ENCODE measurements around the gene COX6A2.

COX6A2 gene

DNA sequence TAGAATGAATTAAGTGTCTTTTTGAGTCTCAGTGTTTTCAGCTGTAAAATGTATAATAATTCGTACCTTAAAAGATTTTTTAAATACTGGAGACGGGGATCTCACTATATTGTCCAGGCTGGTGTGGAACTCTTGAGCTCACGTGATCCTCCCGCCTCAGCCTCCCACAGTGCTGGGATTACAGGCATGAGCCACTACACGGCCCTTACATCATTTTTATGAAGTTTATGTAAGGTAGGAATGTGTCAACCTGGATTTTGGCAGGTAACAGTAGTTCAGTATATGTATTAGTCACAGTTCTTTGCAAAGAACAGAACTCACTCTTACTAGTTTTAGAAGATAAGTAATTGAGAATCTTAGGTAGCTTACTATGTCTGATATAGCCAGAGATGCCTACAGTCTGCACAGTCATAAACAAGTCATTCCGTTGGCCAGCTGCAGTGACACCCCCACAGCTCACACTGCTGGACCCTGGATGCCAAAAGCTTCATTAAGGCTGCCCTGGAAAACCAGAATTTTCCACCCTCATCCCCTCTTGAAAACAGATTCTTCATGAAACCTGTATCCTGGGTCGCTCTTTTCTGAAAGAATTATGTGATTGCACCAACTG, 583 bp upstream of the COX6A2 start:
- no peak for DNase-seq (ENCODE audit: low spot score)
- TF ChIP-seq, protein P1, sequence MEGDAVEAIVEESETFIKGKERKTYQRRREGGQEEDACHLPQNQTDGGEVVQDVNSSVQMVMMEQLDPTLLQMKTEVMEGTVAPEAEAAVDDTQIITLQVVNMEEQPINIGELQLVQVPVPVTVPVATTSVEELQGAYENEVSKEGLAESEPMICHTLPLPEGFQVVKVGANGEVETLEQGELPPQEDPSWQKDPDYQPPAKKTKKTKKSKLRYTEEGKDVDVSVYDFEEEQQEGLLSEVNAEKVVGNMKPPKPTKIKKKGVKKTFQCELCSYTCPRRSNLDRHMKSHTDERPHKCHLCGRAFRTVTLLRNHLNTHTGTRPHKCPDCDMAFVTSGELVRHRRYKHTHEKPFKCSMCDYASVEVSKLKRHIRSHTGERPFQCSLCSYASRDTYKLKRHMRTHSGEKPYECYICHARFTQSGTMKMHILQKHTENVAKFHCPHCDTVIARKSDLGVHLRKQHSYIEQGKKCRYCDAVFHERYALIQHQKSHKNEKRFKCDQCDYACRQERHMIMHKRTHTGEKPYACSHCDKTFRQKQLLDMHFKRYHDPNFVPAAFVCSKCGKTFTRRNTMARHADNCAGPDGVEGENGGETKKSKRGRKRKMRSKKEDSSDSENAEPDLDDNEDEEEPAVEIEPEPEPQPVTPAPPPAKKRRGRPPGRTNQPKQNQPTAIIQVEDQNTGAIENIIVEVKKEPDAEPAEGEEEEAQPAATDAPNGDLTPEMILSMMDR (IDR thresholded peaks at IDR 0.05; ENCODE audit: extremely low read depth, insufficient read depth, missing control alignments) = no peak
- in situ Hi-C loops (cut with MboI; ENCODE audit: low pct_unique_long_range_greater_than_20kb, low sequenced_read_pairs, unreplicated experiment) = loop anchor here (25.0 kb wide), 1 partner anchor 466 kb away; the partner anchor contains the start of gene SETD1A

- peak; percentile 80 for DNase-seq (ENCODE audit: low spot score)
- TF ChIP-seq, protein P1 (IDR thresholded peaks at IDR 0.05; ENCODE audit: extremely low read depth, insufficient read depth, missing control alignments) = no peak
- in situ Hi-C loops (cut with MboI; ENCODE audit: low pct_unique_long_range_greater_than_20kb, low sequenced_read_pairs, unreplicated experiment) = loop anchor here (25.0 kb wide), 1 partner anchor 465 kb away; the partner anchor contains the start of gene SETD1A
Observed at GRCh38 chr16:31427441-31428278, 500 bp downstream of the COX6A2 start.

- in situ Hi-C loops (cut with MboI; ENCODE audit: low pct_unique_long_range_greater_than_20kb, low sequenced_read_pairs, unreplicated experiment) = no loop called here
- TF ChIP-seq, protein P1 (IDR thresholded peaks at IDR 0.05; ENCODE audit: extremely low read depth, insufficient read depth, missing control alignments) = no peak
- no peak for DNase-seq (ENCODE audit: low spot score)
Observed at GRCh38 chr16:31423801-31424200, 4.4 kb downstream of the COX6A2 start.

DNA sequence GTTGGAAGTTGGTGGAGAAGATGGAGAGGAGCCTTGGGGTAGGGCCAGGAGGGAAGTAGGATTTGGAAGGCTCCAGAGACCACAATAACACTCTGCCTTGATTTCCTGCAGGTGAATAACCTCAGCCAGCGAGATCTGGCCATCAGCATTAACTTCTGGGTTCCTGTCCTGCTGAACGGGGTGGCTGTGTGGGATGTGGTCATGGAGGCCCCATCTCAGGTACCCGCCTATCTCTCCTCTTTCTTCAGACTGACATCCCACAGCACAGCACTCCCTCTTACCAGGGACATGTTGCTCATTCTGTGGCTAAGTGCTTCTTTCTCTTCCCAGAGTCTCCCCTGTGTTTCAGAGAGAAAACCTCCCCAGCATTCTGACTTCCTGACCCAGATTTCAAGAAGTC, 4.9 kb downstream of the COX6A2 start:
- in situ Hi-C loops (cut with MboI; ENCODE audit: low pct_unique_long_range_greater_than_20kb, low sequenced_read_pairs, unreplicated experiment) = no loop called here
- TF ChIP-seq, protein P1 (IDR thresholded peaks at IDR 0.05; ENCODE audit: extremely low read depth, insufficient read depth, missing control alignments) = no peak
- no peak for DNase-seq (ENCODE audit: low spot score)

GRCh38 chr16:31421587-31421986, 6.6 kb downstream of the COX6A2 start:
- in situ Hi-C loops (cut with MboI; ENCODE audit: low pct_unique_long_range_greater_than_20kb, low sequenced_read_pairs, unreplicated experiment) = no loop called here
- TF ChIP-seq, protein P1 (IDR thresholded peaks at IDR 0.05; ENCODE audit: extremely low read depth, insufficient read depth, missing control alignments) = no peak
- peak; percentile 75 for DNase-seq (ENCODE audit: low spot score)

- TF ChIP-seq, protein P1 (IDR thresholded peaks at IDR 0.05; ENCODE audit: extremely low read depth, insufficient read depth, missing control alignments) = no peak
- no peak for DNase-seq (ENCODE audit: low spot score)
- in situ Hi-C loops (cut with MboI; ENCODE audit: low pct_unique_long_range_greater_than_20kb, low sequenced_read_pairs, unreplicated experiment) = no loop called here
Observed at GRCh38 chr16:31420037-31420436, 8.1 kb downstream of the COX6A2 start.

Data from GM13977 (cell line).